HG02678 (cell line): ENCODE results near the gene RHOBTB3.
"Not testable (repeated sequence)": the region's sequence is repeated elsewhere in the genome, so short reads cannot be mapped to it uniquely, and the experiment has no call there.

Experiments
- ATAC-seq: cut with Tn5 transposase; IDR thresholded peaks from one replicate; pipeline ENCODE4 v1.9.1; 2021; ENCODE audit warnings: mild to moderate bottlenecking, moderate library complexity; ENCODE audit not compliant: unreplicated experiment

Gene RHOBTB3

GRCh38 chr5:95797301-95797700 lies 66.2 kb downstream of the RHOBTB3 start:
- ATAC-seq: no peak

- ATAC-seq: no peak
Observed at GRCh38 chr5:95798048-95798447, 66.9 kb downstream of the RHOBTB3 start.

GRCh38 chr5:95798545-95798944 lies 67.4 kb downstream of the RHOBTB3 start:
- no peak for ATAC-seq

- ATAC-seq: no peak
Observed at GRCh38 chr5:95799191-95799835, 68.2 kb downstream of the RHOBTB3 start.

DNA sequence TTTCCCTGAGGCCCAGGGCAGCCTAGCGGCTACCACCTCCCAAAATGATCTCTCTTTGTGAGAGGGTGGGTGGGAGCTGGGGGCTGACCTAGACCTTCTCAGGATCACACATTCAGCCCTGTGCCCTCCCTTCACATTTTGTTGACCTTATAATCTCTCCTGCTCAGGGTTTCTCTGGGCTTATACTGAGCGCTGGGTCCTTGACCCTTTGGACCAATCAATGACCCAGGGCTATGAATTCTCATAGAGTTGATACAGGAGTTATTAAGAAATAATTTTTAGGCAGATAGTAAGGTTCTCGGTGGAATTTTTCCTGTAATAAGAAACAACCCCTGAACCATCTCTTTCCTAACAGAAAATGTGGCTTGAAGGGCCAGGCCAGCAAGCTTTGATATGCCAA lies 69.4 kb downstream of the RHOBTB3 start:
- ATAC-seq: no peak

DNA sequence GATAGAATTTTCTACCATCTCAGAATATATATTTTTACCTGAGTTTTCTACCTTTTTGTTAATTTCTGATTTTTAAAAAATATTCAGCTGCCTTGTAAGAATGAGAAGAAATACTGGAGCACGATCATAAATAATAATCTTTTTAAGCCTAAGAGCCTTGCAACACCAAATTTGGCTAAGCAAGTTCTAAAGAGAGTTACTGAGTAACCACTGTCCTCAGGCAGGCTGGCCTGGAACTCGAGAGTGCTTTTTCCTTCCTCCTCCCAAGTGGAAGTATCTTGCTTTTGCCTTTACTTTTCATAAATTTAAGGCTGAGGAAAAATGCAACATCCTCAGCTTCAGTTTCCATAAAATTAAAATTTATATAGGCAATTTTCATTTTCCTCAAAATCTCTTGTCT lies 70.4 kb downstream of the RHOBTB3 start:
- ATAC-seq: no peak

DNA sequence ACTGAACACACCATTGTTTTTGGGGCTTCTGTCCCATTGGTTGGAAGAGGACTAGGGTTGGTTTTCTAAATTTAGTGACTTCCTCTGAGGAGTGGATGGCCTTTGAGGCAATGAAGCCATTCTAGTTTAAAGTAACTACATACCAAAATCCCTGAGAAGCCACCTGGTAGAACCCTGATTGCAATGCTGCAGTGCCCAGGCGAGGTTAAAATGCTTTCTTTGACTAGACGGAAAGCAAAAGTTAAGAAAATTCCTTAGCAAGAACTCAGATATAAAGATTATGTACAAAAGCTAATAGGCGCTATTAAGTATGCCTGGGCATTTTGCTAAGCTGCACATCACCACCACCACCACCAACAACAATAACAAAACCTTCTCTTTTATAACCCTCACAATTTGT lies 70.8 kb downstream of the RHOBTB3 start:
- no peak for ATAC-seq

GRCh38 chr5:95803271-95804148 lies 72.4 kb downstream of the RHOBTB3 start:
- no peak for ATAC-seq

- ATAC-seq: no peak
Observed at GRCh38 chr5:95804736-95805539, 73.8 kb downstream of the RHOBTB3 start.

- ATAC-seq: no peak
Observed at GRCh38 chr5:95806687-95807086, 75.6 kb downstream of the RHOBTB3 start.

- no peak for ATAC-seq
Observed at GRCh38 chr5:95808013-95808685, 77.0 kb downstream of the RHOBTB3 start.

GRCh38 chr5:95808686-95809413 lies 77.7 kb downstream of the RHOBTB3 start:
- ATAC-seq: peak; percentile 99

GRCh38 chr5:95809414-95809960 lies 78.4 kb downstream of the RHOBTB3 start:
- ATAC-seq: no peak

DNA sequence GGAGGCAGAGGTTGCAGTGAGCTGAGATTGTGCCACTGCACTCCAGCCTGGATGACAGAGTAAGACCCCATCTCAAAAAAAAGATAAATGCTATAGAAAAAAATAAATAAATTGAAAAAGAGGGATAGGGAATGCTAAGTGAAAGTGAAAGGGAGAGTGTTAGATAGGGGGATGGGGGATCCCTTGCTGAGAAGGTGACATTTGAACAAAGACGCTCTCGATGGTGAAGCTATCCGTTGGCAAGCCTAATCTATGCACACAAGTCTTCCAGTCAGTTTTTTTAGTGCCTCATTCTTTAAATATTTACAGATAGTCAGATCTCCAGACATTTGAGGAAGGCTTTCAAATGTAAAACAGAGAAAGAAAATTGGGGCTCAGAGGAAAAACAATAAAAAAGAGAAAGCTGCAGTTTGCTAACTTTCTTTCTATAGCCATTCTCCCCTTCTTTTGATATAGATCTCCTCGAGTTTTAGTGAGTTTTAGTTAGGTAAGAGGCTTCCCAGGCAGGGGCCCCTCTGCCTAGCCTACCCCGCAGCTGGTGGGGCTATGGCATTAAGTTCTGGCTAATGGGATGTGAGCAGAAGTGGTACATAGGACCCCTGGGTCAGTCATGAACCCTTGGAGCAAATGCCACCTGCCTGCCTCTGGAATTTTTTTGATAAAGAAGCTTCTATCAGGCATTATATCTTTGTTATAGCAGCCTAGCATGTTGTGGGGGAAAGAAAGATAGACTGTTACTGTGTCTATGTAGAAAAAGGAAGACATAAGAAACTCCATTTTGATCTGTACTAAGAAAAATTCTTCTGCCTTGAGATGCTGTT lies 79.4 kb downstream of the RHOBTB3 start:
- no peak for ATAC-seq

- not testable (repeated sequence) for ATAC-seq
Observed at GRCh38 chr5:95811126-95811423, 79.9 kb downstream of the RHOBTB3 start.

- not testable (repeated sequence) for ATAC-seq
Observed at GRCh38 chr5:95811461-95812073, 80.4 kb downstream of the RHOBTB3 start.

DNA sequence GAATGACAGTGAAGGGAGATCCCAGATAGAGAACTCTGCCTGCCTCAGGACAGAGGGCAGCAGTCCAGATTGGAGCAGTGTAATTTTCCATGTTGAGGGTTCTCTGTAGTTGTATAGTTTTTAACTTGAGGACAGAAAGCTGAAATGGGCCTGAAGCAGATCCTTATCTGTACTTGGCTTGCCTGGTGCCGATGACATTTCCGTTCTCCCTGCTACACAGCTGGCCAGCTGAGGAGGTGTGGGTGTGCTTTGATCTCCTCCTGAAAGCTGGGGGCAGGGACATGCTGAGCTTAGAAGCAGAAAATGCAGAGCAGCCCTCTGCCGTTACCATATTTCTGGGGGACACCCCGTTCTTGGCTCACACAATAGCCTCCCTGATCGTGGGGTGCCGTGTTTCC lies 80.9 kb downstream of the RHOBTB3 start:
- ATAC-seq: peak; percentile 41

- ATAC-seq: not testable (repeated sequence)
Observed at GRCh38 chr5:95813035-95813434, 81.9 kb downstream of the RHOBTB3 start.
